HG03139 (cell line): Measurements from ENCODE around the gene SLC17A5.

ENCODE experiments used
- ATAC-seq: cut with Tn5 transposase; IDR thresholded peaks from one replicate; pipeline ENCODE4 v1.9.1; 2021; ENCODE audit not compliant: unreplicated experiment

Gene SLC17A5

DNA sequence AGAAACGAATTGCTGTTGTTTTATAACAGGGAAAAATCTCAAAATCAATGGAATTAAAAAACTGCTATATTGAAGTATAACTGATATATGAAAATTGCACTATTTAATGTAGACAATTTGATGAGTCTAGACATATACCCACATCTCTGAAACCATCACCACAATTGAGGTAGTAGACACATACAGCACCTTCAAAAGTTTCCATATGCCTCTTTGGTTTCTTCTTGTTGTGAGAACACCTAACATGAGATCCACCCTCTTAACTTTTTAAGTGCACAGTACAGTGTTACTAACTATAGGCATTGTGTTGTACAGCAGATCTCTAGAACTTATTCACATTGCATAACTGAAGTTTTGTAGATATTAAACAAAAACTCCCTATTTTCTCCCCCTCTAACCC is 14.0 kb upstream of the SLC17A5 start:
- no peak for ATAC-seq

- no peak for ATAC-seq
Observed at GRCh38 chr6:73666393-73666792, 12.6 kb upstream of the SLC17A5 start.

GRCh38 chr6:73665686-73666319 is 12.0 kb upstream of the SLC17A5 start:
- no peak for ATAC-seq

DNA sequence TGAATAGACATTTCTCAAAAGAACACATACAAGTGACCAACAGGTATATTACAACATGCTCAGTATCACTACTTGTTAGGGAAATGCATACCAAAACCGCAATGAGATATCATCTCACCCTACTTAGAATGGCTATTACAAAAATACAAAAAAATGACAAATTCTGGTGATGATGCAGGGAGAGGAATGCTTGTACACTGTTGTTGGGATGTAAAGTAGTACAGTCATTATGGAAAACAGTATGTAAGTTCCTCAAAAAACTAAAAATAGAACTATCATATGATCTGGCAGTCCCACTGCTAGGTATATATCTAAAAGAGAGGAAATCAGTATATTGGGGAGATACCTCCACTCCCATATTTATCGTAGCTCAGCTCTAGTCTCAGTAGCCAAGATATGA is 10.9 kb upstream of the SLC17A5 start:
- ATAC-seq: no peak

DNA sequence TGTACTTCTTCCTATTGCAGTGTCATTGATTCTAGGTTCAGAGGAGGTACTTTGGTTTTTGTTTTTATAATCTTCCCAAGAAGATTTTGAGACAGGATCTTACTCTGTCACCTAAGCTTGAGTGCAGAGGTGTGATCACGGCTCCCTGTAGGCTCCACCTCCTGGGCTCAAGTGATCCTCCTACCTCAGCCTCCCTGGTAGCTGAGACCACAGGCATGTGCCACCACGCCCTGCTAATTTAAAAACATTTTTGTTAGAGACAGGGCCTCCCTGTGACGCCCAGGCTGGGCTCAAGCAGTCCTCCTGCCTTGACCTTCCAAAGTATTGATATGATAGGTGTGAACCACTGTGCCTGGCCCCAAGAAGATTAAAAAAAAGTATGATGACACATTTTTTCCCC is 3.4 kb upstream of the SLC17A5 start:
- no peak for ATAC-seq

GRCh38 chr6:73656531-73657145 is 2.8 kb upstream of the SLC17A5 start:
- ATAC-seq: no peak

DNA sequence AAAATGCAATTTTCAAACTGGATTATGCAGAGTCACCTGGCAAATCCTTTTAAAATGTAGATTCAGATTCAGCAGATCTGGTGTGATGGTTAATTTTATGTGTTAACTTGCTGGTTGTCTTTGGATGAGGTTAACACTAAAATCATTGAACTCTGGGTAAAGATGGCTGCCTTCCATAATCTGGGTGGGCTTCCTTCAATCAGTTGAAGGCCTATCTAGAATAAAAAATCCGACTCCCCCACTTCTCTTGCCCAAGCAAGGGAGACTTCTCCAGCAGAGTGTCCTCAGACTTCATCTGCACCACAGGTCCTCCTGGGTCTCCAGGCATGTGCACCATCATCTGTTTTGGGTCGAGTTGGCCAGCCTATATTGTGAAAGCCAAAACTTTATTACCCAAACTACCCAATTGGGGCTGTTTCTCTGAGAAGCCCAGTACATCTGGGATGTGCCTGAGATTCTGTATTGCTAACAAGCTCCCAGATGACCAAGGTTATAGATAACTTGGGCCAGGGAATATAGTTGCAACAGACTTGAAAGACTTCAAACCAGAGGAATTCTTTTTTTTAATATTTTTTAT is 1.6 kb upstream of the SLC17A5 start:
- ATAC-seq: no peak

DNA sequence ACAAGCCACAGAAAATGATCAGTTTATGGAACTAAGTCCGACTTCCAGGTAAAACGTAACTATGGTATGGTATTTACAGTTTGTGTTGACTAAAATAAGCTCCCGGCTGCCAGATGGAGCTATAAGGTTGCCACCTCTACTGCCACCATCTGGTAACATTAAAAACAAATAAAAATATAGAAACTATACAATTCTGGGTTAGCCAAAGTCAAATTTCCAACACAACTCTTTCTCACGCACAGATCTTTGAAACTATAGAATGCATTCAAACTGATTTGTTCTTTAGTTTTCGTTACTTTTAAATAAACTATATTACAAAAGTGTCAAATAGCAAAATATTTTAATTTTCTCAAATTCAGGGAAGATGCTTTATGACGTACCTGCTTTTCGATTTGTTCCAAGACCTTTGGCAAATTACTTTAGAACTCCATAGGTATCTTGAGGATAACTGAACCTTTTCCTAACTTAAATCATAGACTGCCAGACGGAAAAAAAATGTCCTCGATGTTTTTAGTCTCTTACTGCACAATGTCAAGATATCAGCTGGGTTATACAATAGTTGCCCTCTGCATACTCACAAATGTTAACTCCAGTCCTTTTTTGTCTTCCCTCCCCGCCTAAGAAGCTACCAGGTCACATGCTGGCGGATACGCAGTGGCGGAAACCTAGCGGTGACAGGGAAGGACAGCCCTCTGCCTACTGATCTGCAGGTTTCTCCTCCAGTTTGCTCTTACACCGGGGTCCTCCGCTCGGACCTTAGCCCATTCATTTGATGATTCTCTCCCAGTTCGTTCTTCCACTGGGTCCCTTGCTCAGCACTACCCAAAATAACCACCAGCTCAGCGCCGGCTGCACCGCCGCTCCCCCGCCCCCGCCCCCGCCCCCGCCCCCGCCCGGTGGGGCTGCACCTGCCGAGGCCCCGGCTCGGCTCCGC is 888 bp downstream of the SLC17A5 start:
- ATAC-seq: peak; percentile 45

- no peak for ATAC-seq
Observed at GRCh38 chr6:73649783-73650182, 4.0 kb downstream of the SLC17A5 start.

GRCh38 chr6:73648166-73648565 is 5.6 kb downstream of the SLC17A5 start:
- ATAC-seq: no peak

DNA sequence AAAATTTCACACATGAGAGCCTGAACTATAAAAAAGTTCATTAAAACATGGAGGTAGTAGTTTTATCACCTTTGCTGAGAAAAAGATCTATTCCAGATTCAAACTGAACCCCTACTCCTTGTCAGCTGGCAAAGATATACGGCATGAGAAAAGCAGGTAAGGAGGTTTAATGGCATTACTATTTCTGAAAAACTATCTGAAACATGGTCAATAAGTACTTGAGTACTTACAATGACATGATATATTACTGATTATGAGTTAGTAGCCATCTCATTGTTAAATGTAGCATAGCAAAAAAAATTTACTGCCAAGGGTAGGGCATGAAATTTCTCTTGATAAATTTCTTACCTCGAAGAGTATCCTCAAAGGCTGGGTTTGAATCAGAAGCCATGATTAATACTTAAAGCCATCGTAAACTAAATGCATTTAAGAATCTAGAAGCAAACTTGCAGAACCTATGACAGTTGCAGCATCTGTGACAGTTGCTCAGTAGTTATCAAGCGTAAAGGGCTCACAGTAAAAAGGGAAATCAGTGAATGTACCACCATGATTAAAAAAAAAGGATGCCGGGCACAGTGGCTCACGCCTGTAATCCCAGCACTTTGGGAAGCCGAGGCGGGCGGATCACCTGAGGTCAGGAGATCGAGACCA is 8.7 kb downstream of the SLC17A5 start:
- no peak for ATAC-seq

DNA sequence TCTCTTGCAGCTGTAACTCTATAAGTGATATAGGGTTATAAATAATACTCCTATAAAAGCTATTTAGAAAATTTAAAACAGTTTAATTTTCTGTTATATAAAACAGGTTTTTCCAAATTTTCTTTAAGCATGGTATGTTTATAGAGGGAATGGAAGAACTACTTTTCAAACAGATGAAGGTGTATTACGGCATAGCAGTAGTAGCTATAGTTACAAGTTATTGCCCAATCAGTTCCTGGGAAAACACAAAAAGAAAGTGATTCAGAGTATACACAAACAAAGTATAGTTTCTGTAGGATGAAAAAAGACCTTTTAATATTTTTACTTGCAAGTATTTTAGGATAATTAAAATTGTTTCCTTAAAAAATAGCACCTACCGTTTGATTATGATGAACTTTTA is 9.8 kb downstream of the SLC17A5 start:
- ATAC-seq: no peak

- no peak for ATAC-seq
Observed at GRCh38 chr6:73642530-73642929, 11.3 kb downstream of the SLC17A5 start.

DNA sequence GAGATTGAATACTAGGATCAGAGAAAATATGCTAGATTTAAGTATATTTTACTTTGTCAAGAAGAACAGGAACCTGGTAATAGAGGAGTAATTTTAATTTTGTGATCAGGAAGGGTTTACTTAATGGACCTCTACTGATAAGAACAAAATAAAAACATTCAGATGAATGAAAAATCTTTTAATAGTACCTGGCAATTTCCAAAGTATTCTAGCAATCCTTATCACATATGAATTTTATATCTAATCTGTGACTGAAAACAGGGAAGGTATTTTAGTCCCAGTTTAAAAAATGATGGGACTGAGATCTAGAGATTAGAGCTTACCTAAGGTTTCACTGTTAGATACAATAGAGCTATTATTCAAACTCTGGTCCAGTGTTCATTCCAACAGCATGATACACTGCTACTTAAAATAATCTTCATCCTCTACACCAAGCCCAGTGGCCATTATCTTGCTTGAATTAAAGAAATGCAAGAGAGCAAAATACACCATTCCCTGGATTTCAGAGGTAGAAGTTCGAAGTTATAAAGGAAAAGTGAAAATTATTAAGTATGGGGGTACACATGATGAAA is 13.5 kb downstream of the SLC17A5 start:
- ATAC-seq: no peak

GRCh38 chr6:73639040-73639439 is 14.8 kb downstream of the SLC17A5 start:
- ATAC-seq: no peak

DNA sequence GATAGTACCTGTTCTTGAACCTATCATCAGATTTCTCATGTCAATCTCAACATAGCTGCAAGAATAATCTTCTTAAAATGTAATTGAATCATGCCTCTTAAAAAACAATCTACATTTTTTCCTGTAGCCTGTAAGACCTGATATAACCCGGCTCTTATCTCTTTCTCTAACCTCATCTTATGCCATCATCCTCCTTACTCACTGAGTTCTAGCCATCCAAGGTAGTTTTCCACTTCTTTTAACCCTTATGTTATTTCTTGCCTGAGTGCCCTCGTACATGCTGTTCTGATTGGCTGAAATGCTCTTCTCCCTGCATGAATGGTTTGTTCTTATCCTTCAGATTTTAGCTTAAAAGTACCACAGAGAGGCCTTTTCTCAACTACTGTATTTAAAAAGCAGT is 16.4 kb downstream of the SLC17A5 start:
- ATAC-seq: no peak

DNA sequence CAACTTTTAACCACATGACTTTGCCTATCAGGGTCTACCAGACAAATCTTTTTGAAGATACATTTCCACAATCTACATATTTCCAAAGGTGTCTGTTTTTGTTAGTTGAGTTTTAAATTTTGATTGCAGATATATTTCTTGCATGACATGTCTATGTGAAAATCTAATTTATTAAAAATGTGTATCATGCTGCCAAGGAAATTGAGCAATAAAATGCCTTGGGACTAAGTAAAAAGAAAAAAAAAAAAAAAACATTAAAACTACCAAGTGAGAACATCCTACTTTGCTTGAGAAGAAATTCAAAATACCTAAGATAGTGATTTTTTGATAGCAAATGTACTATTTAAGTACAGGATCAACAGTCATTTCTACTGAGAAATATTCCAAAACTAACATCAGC is 17.7 kb downstream of the SLC17A5 start:
- no peak for ATAC-seq

GRCh38 chr6:73632346-73632745 is 21.4 kb downstream of the SLC17A5 start:
- no peak for ATAC-seq

DNA sequence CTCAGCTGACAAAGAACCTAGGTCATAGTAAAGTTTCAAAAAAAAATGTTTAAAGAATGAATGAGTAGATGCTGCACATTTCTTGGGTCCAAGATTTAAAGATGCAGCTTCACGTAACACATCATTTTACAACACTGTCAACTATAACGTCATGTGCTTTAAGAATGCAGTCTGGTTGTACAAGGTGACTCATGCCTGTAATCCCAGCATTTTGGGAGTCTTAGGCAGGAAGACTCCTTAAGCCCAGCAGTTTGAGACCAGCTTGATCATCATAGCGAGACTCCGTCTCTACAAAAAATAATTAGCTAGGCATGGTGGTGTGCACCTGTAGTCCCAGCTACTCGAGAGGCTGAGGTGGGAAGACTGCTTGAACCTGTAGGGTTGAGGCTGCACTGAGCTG is 21.9 kb downstream of the SLC17A5 start:
- no peak for ATAC-seq

DNA sequence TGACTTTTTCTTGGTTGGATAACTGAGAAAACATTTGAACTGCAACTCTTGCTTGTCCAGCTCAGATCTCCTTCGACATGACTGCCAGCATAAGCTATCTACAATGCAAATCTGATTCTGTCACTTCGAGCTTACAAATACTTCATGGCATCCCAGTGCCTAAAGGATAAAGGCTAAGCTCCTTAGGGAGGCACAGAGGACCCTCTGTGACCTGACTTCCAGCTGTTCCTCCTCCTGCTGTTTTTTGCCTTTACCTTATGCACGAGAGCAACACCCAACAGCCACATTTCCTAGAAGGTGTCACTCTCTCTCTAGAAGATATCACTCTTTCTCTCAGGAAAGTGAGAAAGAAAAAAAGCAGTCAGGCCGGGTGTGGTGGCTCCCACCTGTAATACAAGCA is 23.4 kb downstream of the SLC17A5 start:
- no peak for ATAC-seq

GRCh38 chr6:73624896-73625295 is 28.9 kb downstream of the SLC17A5 start:
- no peak for ATAC-seq
